HEK293 (cell line): ENCODE data around the gene MATN1.

Experiments
- CTCF ChIA-PET: fragments of 350-600 bp; formaldehyde crosslinking; extraction: SDS; loops from one replicate; lab custom pipeline; 2021; ENCODE audit warnings: antibody characterized with exemption; lab: Yijun Ruan, JAX
- POLR2A ChIA-PET: fragments of 300-600 bp; formaldehyde crosslinking; extraction: SDS; loops from one replicate; lab custom pipeline; 2020; ENCODE audit warnings: antibody characterized with exemption, inconsistent platforms; lab: Yijun Ruan, JAX
- H3K27ac ChIP-seq: fragments of 200-500 bp; sonication (Bioruptor generic); 2 replicates; pipeline ENCODE4 v1.5.1; 2014; ENCODE audit warnings: low read depth, low read length, control low read depth, inconsistent platforms; ENCODE audit errors: extremely low read depth
- H3K36me3 ChIP-seq, 2 experiments: fragments of 200-500 bp in 1 of 2; sonication (Bioruptor generic) in 1 of 2; 1 replicate in 1 of 2; 2 replicates in 1 of 2; pipeline ENCODE4 v1.5.1; 2014 to 2017; ENCODE audit warnings: inconsistent platforms in 2 of 2, low read length in 2 of 2; ENCODE audit not compliant: control insufficient read depth in 2 of 2, insufficient read depth in 1 of 2
- H3K4me1 ChIP-seq: fragments of 200-500 bp; sonication (Bioruptor generic); 2 replicates; pipeline ENCODE4 v1.5.1; 2014; ENCODE audit warnings: mild to moderate bottlenecking, low read length, inconsistent platforms; ENCODE audit not compliant: control insufficient read depth, insufficient read depth
- H3K4me3 ChIP-seq: 2 replicates; pipeline ENCODE4 v1.5.1; 2011; ENCODE audit warnings: low read depth, mild to moderate bottlenecking, control low read depth, low read length, moderate library complexity
- H3K9me3 ChIP-seq: fragments of 200-500 bp; sonication (Bioruptor generic); 2 replicates; pipeline ENCODE4 v1.5.1; 2014; ENCODE audit warnings: low read depth, low read length, inconsistent platforms; ENCODE audit not compliant: control insufficient read depth, insufficient read depth
- AEBP2 ChIP-seq: fragments of 450-650 bp; formaldehyde crosslinking; IDR thresholded peaks from 2 replicates; pipeline ENCODE4 v1.5.1; 2016; ENCODE audit warnings: missing biosample characterization, missing genetic modification characterization, borderline replicate concordance
- SCRT1 ChIP-seq: fragments of 450-650 bp; formaldehyde crosslinking; IDR thresholded peaks from 2 replicates; pipeline ENCODE4 v1.5.1; 2016; ENCODE audit warnings: missing biosample characterization, missing genetic modification characterization, borderline replicate concordance
- TSHZ1 ChIP-seq: fragments of 450-650 bp; formaldehyde crosslinking; IDR thresholded peaks from 2 replicates; pipeline ENCODE4 v1.5.1; 2016; ENCODE audit warnings: missing biosample characterization, missing genetic modification characterization, borderline replicate concordance
- ZBTB44 ChIP-seq: fragments of 450-650 bp; IDR thresholded peaks from 2 replicates; pipeline ENCODE4 v1.5.1; 2018; ENCODE audit warnings: missing biosample characterization, mild to moderate bottlenecking, missing genetic modification characterization
- ZBTB49 ChIP-seq: fragments of 450-650 bp; formaldehyde crosslinking; IDR thresholded peaks from 2 replicates; pipeline ENCODE4 v1.5.1; 2016; ENCODE audit warnings: missing biosample characterization, missing genetic modification characterization, low read depth
- ZFHX2 ChIP-seq: fragments of 450-650 bp; formaldehyde crosslinking; conservative IDR thresholded peaks from 2 replicates; pipeline ENCODE4 v1.5.1; 2016; ENCODE audit warnings: missing biosample characterization, missing genetic modification characterization
- ZNF157 ChIP-seq: fragments of 450-650 bp; formaldehyde crosslinking; IDR thresholded peaks from 2 replicates; pipeline ENCODE4 v1.5.1; 2016; ENCODE audit warnings: missing biosample characterization, missing genetic modification characterization
- ZNF174 ChIP-seq: fragments of 450-650 bp; formaldehyde crosslinking; IDR thresholded peaks from 2 replicates; pipeline ENCODE4 v1.5.0; 2017; ENCODE audit warnings: missing biosample characterization, mild to moderate bottlenecking, missing genetic modification characterization
- ZNF19 ChIP-seq: fragments of 450-650 bp; formaldehyde crosslinking; IDR thresholded peaks from 2 replicates; pipeline ENCODE4; 2016; ENCODE audit warnings: missing biosample characterization, missing genetic modification characterization, low read depth
- ZNF202 ChIP-seq: fragments of 450-650 bp; formaldehyde crosslinking; IDR thresholded peaks from 2 replicates; pipeline ENCODE4 v1.5.1; 2016; ENCODE audit warnings: missing biosample characterization, missing genetic modification characterization, borderline replicate concordance
- ZNF24 ChIP-seq: fragments of 450-650 bp; formaldehyde crosslinking; IDR thresholded peaks from 2 replicates; pipeline ENCODE4 v1.5.1; 2016; ENCODE audit warnings: missing biosample characterization, missing genetic modification characterization
- ZNF324 ChIP-seq: fragments of 450-650 bp; formaldehyde crosslinking; IDR thresholded peaks from 2 replicates; pipeline ENCODE4 v1.5.1; 2016; ENCODE audit warnings: missing biosample characterization, missing genetic modification characterization
- ZNF366 ChIP-seq: fragments of 450-650 bp; formaldehyde crosslinking; conservative IDR thresholded peaks from 2 replicates; pipeline ENCODE4 v1.5.1; 2016; ENCODE audit warnings: missing biosample characterization, missing genetic modification characterization
- ZNF48 ChIP-seq: fragments of 450-650 bp; formaldehyde crosslinking; IDR thresholded peaks from 2 replicates; pipeline ENCODE4 v1.5.1; 2016; ENCODE audit warnings: missing biosample characterization, missing genetic modification characterization
- ZNF548 ChIP-seq: fragments of 450-650 bp; formaldehyde crosslinking; IDR thresholded peaks from 2 replicates; pipeline ENCODE4 v1.5.1; 2016; ENCODE audit warnings: missing biosample characterization, missing genetic modification characterization
- ZNF549 ChIP-seq: fragments of 450-650 bp; IDR thresholded peaks from 2 replicates; pipeline ENCODE4 v1.5.1; 2018; ENCODE audit warnings: missing biosample characterization, missing genetic modification characterization, mild to moderate bottlenecking, inconsistent platforms, moderate library complexity
- ZNF629 ChIP-seq: fragments of 450-650 bp; formaldehyde crosslinking; IDR thresholded peaks from 2 replicates; pipeline ENCODE4 v1.5.1; 2017; ENCODE audit warnings: missing biosample characterization, missing genetic modification characterization
- ZNF670 ChIP-seq: fragments of 450-650 bp; formaldehyde crosslinking; IDR thresholded peaks from 2 replicates; pipeline ENCODE4 v1.5.1; 2016; ENCODE audit warnings: missing biosample characterization, missing genetic modification characterization, low read depth
- ZNF792 ChIP-seq: fragments of 450-650 bp; formaldehyde crosslinking; IDR thresholded peaks from 2 replicates; pipeline ENCODE4 v1.5.1; 2016; ENCODE audit warnings: missing biosample characterization, missing genetic modification characterization

MATN1 gene

GRCh38 chr1:30726236-30726635 lies 2.9 kb upstream of the MATN1 start:
- CTCF ChIA-PET = interaction anchor here (3.0 to 13.2 kb wide), 2 partner anchors 55 to 75 kb away, joined by 9 to 374 read pairs; no protein-coding TSS in a partner anchor
- H3K36me3 ChIP-seq = no peaks in the 10 kb centered on the region
- no peak overlapping the region for H3K27ac ChIP-seq
- no peaks in the 10 kb centered on the region for H3K4me1 ChIP-seq
- TF ChIP-seq ZNF202 (no peak), ZNF48 (tag by site-specific recombination) (no peak), ZNF629 (tag by site-specific recombination) (no peak), ZNF792 (no peak), TSHZ1 (tag by site-specific recombination) (no peak), ZNF24 (tag by site-specific recombination) (no peak), ZNF19 (tag by site-specific recombination) (no peak), ZFHX2 (tag by site-specific recombination) (no peak), ZNF549 (tag by site-specific recombination) (no peak), ZNF324 (no peak), ZNF174 (tag by site-specific recombination) (no peak), ZNF670 (tag by site-specific recombination) (no peak), ZNF157 (no peak), SCRT1 (tag by site-specific recombination) (no peak), ZBTB49 (no peak), AEBP2 (no peak), ZNF548 (tag by site-specific recombination) (no peak), ZNF366 (tag by site-specific recombination) (no peak), ZBTB44 (tag by site-specific recombination) (no peak)
- H3K9me3 ChIP-seq = no peaks in the 10 kb centered on the region
- POLR2A ChIA-PET = no interaction called here
- H3K4me3 ChIP-seq = no peak overlapping the region
